ENCODE results near the gene ENOSF1. TPM values are rescaled to one million over a fixed set of nuclear protein-coding genes. Genes with fewer than 3 reads are reported as not detected.

The ENOSF1 gene
- total RNA-seq, 1 experiment from 2014 or later, result 26.2 TPM

DNA sequence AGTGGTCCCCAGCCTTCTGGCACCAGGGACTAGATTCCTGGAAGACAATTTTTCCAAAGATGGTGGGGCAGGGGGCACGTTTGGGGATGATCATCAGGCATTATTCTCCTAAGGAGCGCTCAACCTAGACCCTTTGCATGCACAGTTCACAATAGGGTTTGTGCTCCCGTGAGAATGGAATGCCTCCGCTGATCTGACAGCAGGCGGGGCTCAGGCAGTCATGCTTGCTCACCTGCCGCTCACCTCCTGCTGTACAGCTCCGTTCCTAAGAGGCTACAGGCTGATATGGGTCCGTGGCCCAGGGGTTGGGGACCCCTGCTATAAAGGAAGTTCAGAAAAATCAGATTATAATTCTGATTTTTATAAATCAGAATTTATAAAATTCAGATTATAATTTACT, 77.3 kb downstream of the ENOSF1 start:
- no peak for DNase-seq (ENCODE audit: low read depth)

DNA sequence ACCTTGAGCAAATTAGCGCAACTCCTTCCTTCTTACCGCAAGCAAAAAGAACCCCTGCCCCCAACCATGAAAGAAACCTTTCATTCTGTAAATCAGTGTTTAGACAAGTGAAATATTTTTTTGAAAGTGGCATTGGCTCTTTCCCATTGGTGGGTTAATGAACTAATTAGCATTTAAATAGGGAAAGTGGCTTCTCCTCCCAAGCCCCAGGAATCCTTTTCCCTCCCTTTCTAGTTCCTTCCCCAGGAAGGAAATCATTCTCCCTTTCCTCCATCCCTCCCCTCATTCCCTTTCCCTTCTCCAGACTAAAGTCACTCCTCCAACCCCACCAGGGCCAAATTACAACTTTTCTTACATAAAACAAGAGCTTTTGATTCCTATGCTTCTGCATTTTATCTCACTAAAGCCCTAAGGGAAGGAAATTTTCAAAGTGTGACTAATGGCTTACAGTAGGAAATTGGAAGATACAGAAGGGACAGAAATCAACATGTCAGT, 77.8 kb downstream of the ENOSF1 start:
- no peak for DNase-seq (ENCODE audit: low read depth)

DNA sequence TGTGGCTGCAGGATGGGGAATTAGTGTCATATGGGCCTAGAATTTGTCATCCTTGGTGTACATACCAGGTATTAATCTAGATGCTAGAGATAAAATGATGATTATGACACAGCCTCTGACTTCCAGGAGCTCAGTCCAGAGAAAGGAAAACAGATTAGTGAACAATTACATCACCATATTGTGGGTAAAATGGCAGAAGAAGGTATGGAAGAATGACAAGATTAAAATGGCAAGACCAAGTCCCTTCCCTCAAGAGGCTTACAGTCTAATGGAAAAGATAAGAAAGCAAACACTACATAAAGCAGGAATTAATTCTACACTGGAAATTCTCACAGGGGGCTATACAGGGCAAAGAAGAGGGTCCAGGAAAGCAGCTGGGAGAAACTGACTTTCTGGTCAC, 80.9 kb downstream of the ENOSF1 start:
- no peak for DNase-seq (ENCODE audit: low read depth)

DNA sequence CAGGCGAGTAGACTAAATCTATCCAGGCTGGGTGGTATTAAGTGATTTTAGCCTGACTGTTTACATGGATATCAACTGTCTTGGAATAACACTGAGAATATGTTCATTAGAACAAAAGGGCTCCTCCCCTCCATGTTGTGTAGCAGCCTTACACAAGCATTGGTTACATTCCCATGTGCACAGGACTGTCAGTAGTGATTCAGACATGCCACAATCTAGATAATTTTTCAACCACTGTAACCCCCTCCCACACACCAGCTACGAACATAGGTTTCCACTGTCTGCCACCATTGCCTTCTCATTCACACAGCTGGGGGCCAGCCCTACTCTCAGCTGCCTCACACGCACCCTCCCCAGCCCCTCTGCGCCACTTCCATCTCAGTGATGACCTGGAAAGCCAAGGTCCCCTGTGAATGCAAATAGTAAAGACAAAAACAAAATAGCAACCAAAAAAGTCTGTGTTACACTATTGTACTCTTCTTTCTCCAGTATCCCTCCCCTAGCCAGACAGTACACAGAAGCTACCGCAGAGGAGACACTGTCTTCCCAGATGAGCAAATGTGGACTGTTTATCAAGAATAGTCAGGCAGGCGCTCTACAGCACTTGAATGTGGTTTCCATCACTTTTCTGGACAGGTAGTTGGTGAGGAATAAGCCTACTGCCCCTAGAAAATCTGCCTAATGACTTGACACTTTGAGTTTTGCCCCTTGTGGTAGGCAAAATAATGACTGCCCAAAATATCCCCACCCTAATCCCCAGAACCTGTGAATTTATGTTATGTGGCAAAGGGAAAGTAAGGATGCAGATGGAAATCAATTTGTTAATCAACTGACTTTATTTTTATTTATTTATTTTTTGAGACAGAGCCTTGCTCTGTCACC, 82.9 kb downstream of the ENOSF1 start:
- DNase-seq (ENCODE audit: low read depth), result no peak

DNA sequence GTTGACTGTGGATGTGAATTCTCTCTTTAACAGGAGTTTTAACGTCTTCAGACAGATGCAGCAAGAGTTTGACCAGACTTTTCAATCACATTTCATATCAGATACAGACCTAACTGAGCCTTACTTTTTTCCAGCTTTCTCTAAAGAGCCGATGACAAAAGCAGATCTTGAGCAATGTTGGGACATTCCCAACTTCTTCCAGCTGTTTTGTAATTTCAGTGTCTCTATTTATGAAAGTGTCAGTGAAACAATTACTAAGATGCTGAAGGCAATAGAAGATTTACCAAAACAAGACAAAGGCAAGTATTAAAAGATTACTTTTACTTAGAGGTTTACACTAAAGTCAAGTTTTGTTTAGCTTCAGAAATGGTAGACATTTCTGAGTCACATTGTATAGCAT, 85.2 kb downstream of the ENOSF1 start:
- peak; percentile 56 for DNase-seq (ENCODE audit: low read depth)

DNA sequence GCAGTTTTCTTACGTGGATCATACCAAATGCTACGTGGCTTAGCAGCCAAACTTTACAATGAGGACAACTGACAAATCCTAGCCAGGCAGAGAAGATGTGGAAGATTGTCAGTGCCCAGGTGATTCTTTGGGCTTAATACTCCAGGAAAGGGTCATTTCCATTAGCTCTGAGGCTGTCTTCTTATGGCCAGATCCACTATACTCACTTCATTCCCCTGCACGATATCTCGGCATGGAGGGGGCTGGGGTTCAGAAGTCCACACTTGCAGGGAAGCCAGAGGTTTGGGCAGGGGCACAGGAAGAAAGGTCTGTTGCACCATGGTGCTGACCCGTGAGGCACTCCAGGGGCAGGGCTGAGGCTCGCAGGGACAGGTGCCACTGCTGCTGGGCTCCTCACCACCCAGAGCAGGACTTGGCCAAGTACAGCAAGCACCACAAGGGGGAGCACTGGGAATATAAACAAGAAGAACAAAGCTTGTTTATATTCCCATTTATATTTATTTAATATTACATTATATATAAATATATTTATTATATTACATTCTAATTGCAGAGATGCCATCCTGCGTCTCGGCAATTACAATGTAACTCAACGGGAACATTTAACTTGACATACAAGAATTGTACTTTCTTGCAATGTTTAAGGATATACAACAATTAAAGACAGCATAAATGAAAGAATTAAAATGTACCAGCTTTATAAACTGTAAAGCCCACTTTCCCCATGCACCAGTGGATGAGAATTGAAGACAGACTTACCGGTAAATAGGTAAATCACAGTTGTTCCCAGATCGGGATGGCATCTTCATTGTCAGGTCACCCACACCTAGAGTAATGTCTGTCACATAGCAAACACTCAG, 88.4 kb downstream of the ENOSF1 start:
- DNase-seq (ENCODE audit: low read depth), result peak; percentile 70

DNA sequence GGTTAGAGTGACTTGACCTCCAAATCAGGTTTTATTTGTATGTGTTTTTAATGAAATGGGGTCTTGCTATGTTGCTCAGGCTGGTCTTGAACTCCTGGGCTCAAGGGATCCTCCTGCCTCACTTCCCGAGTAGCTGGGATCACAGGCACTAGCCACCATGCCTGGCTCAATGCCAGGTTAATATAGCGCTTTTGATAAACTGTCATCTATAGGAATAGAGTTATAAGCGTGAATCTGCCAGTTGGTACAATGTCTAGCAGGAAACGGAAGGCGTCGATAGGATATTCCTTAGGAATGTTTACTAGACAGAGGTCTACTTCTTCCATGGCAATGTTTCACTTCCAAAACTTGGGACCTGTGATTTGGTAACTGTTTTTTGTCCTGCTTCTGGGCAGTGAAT, 90.1 kb downstream of the ENOSF1 start:
- DNase-seq (ENCODE audit: low read depth), result no peak

DNA sequence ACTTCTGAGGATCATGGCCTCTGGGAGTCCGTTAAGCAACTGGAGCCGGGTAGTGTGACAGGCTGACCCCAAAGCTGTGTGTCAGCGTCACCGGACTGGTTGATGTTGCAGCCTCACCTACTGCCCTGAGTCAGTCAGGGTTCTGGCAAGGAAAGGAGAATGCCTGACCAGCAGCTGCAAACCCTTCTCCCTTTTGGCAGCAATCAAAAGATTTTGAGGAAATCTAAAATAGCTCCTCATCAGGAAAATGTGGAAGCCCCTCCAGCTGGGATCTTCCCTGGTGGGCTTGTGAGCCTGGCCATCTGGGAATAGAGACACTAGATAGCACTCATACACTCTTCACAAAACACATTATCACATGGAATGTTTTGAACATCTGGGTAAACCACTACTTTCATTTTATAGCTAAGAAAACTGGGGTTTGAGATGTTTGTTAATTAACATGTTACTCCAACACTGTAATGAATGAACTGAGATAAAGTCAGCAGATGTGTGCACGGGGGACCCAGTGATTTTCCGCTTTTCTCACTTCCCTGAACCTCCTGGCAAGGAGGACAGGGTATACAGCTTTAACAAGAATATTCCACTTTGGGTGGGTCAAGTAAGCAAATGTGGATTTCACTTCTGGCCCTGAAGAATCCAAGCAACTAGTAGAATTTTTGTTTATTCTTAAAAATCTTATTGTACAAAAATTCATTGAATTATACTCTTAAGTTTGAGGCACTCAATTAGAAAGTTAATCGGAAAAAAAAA, 91.0 kb downstream of the ENOSF1 start:
- peak; percentile 81 for DNase-seq (ENCODE audit: low read depth)

Other genes starting within 250 kb of the ENOSF1 start
- 0.32 and 1.1 TPM in 2 replicates for gene COLEC12, start 211.9 kb downstream of the ENOSF1 start, total RNA-seq (2014; rRNA removed)
- gene CETN1, start 132.2 kb downstream of the ENOSF1 start, total RNA-seq (2014; rRNA removed), result not detected in 2 replicates
- not detected in 2 replicates for gene CLUL1, start 115.6 kb downstream of the ENOSF1 start, total RNA-seq (2014; rRNA removed)
- 49.4 and 72.3 TPM in 2 replicates for gene TYMS, start 55.0 kb downstream of the ENOSF1 start, total RNA-seq (2014; rRNA removed)
- gene YES1, start 99.6 kb upstream of the ENOSF1 start, total RNA-seq (2014; rRNA removed), result 112 and 124 TPM in 2 replicates
- not detected in 2 replicates for gene ADCYAP1, start 192.2 kb upstream of the ENOSF1 start, total RNA-seq (2014; rRNA removed)